Measurements from ENCODE around the gene QTRT2.

DNA sequence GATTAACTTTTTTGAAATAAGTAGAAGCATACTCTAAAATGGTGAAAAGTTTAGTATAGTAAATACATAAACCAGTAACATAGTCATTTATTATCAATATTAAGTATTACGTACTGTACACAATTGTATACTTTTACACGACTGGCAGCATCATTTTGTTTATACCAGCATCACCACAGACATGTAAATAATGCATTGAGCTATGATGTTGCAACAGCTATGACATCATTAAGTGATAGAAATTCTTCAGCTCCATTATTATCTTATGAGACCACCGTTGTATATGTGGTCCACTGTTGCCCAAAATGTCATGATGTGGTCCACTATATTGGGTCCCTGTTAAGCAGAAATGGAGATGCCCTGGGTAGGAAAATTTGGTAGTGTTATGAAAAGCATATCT is 71.0 kb downstream of the QTRT2 start:
- TF ChIP-seq, protein P1, sequence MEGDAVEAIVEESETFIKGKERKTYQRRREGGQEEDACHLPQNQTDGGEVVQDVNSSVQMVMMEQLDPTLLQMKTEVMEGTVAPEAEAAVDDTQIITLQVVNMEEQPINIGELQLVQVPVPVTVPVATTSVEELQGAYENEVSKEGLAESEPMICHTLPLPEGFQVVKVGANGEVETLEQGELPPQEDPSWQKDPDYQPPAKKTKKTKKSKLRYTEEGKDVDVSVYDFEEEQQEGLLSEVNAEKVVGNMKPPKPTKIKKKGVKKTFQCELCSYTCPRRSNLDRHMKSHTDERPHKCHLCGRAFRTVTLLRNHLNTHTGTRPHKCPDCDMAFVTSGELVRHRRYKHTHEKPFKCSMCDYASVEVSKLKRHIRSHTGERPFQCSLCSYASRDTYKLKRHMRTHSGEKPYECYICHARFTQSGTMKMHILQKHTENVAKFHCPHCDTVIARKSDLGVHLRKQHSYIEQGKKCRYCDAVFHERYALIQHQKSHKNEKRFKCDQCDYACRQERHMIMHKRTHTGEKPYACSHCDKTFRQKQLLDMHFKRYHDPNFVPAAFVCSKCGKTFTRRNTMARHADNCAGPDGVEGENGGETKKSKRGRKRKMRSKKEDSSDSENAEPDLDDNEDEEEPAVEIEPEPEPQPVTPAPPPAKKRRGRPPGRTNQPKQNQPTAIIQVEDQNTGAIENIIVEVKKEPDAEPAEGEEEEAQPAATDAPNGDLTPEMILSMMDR (IDR thresholded peaks at IDR 0.05): no peak
- TF ChIP-seq POLR2A (IDR thresholded peaks at IDR 0.05): no peak

Data from thyroid gland (tissue), 4 donors.